Nephron progenitor cell (in vitro differentiated cells): ENCODE measurements around the gene JDP2.

Experiments used
- DNase-seq: peaks from one replicate; pipeline ENCODE4 v3.0.0; 2021
- H3K27ac Mint-ChIP-seq: 2 replicates; pipeline ENCODE4 v1.8.0; 2021; ENCODE audit warnings: mild to moderate bottlenecking, moderate library complexity, mixed read lengths
- H3K27me3 Mint-ChIP-seq: 2 replicates; pipeline ENCODE4 v1.8.0; 2021; ENCODE audit warnings: mild to moderate bottlenecking, low read depth, mixed read lengths; ENCODE audit not compliant: poor library complexity
- H3K36me3 Mint-ChIP-seq: 2 replicates; pipeline ENCODE4 v1.8.0; 2021; ENCODE audit warnings: low read depth, mixed read lengths
- H3K4me1 Mint-ChIP-seq: 2 replicates; pipeline ENCODE4 v1.8.0; 2021; ENCODE audit warnings: mixed read lengths
- H3K4me3 Mint-ChIP-seq: 2 replicates; pipeline ENCODE4 v1.8.0; 2021; ENCODE audit warnings: mild to moderate bottlenecking, moderate library complexity, mixed read lengths
- H3K9me3 Mint-ChIP-seq: 2 replicates; pipeline ENCODE4 v1.8.0; 2021; ENCODE audit warnings: mild to moderate bottlenecking, moderate library complexity, mixed read lengths
- TF ChIP-seq, protein P1 (sequence below): fragments of 200-600 bp; sonication (generic); IDR thresholded peaks from 2 replicates; pipeline ENCODE4 v1.5.0; 2021; ENCODE audit warnings: antibody characterized with exemption

JDP2 gene

DNA sequence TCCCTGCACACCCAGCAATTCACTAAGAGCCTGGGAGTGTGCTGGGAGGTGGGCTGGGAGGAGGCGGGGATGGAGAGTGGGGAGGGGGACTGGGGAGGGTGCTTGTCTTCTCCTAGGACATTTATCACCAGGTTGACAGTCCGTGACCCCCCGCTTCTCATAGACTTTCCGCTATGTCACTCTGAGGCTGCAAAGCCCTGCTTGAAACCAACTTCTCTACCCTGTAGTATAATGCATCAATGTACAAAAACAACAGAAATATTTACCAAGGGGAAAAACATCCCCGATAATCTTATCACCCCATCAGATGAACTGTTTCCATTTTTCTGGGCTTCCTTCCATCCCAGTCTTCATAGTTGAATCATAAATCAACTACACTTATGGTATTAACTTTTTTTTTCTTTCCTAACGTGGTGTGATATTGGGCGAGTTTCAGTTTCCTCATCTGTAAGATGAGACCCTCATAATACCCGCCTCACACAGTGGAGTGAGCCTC, 65.8 kb downstream of the JDP2 start:
- H3K36me3 Mint-ChIP-seq: no peaks in the 10 kb centered on the region
- peaks cover 6% of the 10 kb centered on the region for H3K27me3 Mint-ChIP-seq
- H3K9me3 Mint-ChIP-seq: peaks cover 2% of the 10 kb centered on the region
- peak; percentile 41 for DNase-seq
- H3K27ac Mint-ChIP-seq: peak overlapping the region; percentile 81
- no peak overlapping the region for H3K4me3 Mint-ChIP-seq
- TF ChIP-seq, protein P1, sequence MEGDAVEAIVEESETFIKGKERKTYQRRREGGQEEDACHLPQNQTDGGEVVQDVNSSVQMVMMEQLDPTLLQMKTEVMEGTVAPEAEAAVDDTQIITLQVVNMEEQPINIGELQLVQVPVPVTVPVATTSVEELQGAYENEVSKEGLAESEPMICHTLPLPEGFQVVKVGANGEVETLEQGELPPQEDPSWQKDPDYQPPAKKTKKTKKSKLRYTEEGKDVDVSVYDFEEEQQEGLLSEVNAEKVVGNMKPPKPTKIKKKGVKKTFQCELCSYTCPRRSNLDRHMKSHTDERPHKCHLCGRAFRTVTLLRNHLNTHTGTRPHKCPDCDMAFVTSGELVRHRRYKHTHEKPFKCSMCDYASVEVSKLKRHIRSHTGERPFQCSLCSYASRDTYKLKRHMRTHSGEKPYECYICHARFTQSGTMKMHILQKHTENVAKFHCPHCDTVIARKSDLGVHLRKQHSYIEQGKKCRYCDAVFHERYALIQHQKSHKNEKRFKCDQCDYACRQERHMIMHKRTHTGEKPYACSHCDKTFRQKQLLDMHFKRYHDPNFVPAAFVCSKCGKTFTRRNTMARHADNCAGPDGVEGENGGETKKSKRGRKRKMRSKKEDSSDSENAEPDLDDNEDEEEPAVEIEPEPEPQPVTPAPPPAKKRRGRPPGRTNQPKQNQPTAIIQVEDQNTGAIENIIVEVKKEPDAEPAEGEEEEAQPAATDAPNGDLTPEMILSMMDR: no peak
- peaks cover 40% of the 10 kb centered on the region for H3K4me1 Mint-ChIP-seq

DNA sequence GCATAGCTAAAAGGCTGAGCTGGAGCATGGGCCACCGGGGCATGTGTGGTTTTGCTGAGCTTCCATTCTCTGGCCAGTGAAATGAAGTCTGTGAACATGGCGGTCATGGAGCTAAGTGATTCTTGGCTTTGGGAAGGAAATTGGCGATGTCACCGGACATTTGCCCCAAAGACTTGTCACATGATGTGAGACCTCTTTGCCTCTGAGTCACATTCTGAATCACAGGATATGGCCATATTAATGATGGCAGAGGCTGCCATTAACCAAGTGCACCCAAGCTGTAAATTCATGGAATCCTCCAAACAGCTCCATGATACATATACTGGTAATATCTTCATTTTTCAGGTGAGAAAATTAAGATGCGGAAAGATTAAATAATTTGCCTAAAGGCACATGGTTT, 67.1 kb downstream of the JDP2 start:
- H3K9me3 Mint-ChIP-seq: no peaks in the 10 kb centered on the region
- no peak for DNase-seq
- TF ChIP-seq, protein P1: no peak
- no peak overlapping the region for H3K4me3 Mint-ChIP-seq
- H3K36me3 Mint-ChIP-seq: no peaks in the 10 kb centered on the region
- no peak overlapping the region for H3K27ac Mint-ChIP-seq
- peaks cover 6% of the 10 kb centered on the region for H3K27me3 Mint-ChIP-seq
- H3K4me1 Mint-ChIP-seq: peaks cover 46% of the 10 kb centered on the region

DNA sequence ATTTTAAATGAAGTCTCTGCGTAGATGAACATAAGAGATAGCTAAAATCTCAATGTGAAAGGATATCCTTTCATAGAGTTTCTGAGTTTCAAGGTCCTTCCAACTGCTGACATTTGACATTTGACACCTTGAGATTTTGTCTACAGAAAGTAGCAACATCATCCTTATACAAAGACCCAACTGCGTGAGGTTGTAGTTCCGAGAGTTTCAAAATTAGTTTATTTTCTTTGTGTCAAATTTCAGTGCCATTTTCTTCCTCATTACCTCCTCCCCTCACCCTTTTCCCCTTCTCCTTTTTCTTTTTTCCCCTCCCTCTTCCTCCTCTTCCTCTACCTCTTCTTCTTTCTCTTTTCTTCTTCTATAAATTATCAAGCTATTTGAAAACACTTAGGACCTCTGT, 67.6 kb downstream of the JDP2 start:
- H3K4me1 Mint-ChIP-seq: peaks cover 46% of the 10 kb centered on the region
- H3K4me3 Mint-ChIP-seq: no peak overlapping the region
- TF ChIP-seq, protein P1: no peak
- H3K9me3 Mint-ChIP-seq: no peaks in the 10 kb centered on the region
- no peak for DNase-seq
- no peak overlapping the region for H3K27ac Mint-ChIP-seq
- H3K36me3 Mint-ChIP-seq: no peaks in the 10 kb centered on the region
- peaks cover 6% of the 10 kb centered on the region for H3K27me3 Mint-ChIP-seq

DNA sequence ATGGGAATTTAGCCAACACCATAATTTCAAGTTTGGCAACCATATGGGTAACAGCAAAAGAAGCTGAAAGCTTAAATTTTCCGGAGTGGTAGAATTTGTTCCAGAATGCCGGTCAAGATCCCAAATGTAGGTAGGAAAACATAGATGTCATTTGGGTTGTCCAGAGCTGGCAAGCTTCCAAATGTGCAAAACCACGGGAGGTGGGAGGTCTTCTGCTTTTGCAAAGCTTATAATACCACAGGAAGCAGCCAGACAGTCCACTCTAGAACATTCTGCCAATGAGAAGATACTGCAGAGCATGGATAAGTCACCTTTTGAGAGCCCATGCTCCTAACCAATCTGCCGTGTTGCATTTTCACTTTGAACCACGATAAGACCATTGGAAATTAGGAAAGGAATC, 68.1 kb downstream of the JDP2 start:
- Mint-ChIP-seq H3K27me3 (peaks cover 4% of the 10 kb centered on the region), H3K4me3 (no peak overlapping the region), H3K36me3 (no peaks in the 10 kb centered on the region), H3K27ac (no peak overlapping the region), H3K4me1 (peaks cover 46% of the 10 kb centered on the region), H3K9me3 (no peaks in the 10 kb centered on the region)
- TF ChIP-seq, protein P1: no peak
- no peak for DNase-seq

DNA sequence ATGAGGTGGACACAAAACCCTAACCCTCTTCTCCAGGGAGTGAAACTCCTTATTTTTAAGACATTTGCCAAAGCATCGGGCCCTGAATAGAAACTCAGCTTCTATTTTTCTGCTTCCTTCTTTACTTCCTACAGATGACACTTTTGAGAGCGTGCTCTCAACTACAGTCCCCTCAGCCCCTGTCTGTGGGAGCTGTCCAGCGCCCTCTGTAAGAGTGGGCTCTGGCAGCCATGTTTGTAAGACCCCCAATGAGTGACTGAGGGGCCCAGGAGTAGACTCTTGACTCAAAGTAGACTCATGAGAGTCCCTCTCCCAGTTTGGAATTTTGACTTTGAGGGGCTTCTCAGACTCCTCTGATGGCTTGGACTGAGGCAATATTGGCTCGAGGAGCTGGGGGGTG, 68.9 kb downstream of the JDP2 start:
- no peak overlapping the region for H3K27ac Mint-ChIP-seq
- H3K27me3 Mint-ChIP-seq: peaks cover 2% of the 10 kb centered on the region
- no peaks in the 10 kb centered on the region for H3K36me3 Mint-ChIP-seq
- DNase-seq: no peak
- no peaks in the 10 kb centered on the region for H3K9me3 Mint-ChIP-seq
- peaks cover 42% of the 10 kb centered on the region for H3K4me1 Mint-ChIP-seq
- TF ChIP-seq, protein P1: no peak
- no peak overlapping the region for H3K4me3 Mint-ChIP-seq

DNA sequence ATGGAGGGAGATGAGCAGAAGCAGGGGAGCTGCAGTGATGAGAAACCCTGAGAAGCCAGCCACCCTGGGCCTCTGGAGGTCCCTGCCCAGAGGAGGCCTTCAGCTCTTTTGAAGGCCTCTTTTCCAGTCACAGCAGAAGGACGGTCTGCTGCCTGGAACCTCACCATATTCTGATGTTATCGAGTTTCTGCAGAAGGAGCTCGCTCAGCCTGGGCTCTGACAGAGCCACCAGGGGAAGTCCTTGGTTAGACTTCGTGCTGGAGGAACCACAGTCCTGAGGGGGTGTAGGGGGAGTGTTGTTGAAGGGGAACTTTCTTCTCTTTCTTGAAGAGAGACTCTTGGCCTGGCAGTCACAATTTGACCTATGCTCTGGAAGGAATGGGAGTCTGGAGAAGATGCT, 69.4 kb downstream of the JDP2 start:
- H3K4me1 Mint-ChIP-seq: peaks cover 38% of the 10 kb centered on the region
- H3K4me3 Mint-ChIP-seq: no peak overlapping the region
- peaks cover 2% of the 10 kb centered on the region for H3K27me3 Mint-ChIP-seq
- no peaks in the 10 kb centered on the region for H3K9me3 Mint-ChIP-seq
- TF ChIP-seq, protein P1: no peak
- no peaks in the 10 kb centered on the region for H3K36me3 Mint-ChIP-seq
- H3K27ac Mint-ChIP-seq: no peak overlapping the region
- no peak for DNase-seq
